Adrenal gland (tissue), 5 donors: ENCODE results near the gene TMEM88.

Source experiments
- CTCF ChIP-seq, 6 experiments: fragments of 450-650 bp in 4 of 6; fragments of 200-600 bp in 2 of 6; sonication (generic) in 1 of 6; IDR thresholded peaks; 1 replicate in 5 of 6; 2 replicates in 1 of 6; pipeline versions ENCODE4 v1.5.1 to v1.8.0; 2016 to 2021; ENCODE audit warnings: antibody characterized with exemption in 6 of 6, mild to moderate bottlenecking in 2 of 6, moderate library complexity in 1 of 6
- POLR2A ChIP-seq, 2 donors: fragments of 450-650 bp; IDR thresholded peaks; one replicate each; pipeline ENCODE4 v1.6.1; 2017; ENCODE audit warnings: antibody characterized with exemption in 2 of 2, mild to moderate bottlenecking in 2 of 2, moderate library complexity in 1 of 2
- donor health status: DM: no; HTN: no; CAD: no.

- TF ChIP-seq POLR2A (IDR thresholded peaks at IDR 0.05) (peak; percentile 60 to 93), CTCF (IDR thresholded peaks at IDR 0.05) (no peak)
These were observed 10.3 kb upstream of the TMEM88 start for GRCh38 chr17:7844292-7845154.
